ENCODE results near the gene DLX6. TPM values are rescaled to one million over a fixed set of nuclear protein-coding genes. Genes with fewer than 3 reads are reported as not detected.

Gene DLX6
- total and polyA plus RNA-seq, 2 of the 8 experiments (the other 6 are each of a cell fraction or from before 2014, with no cell fraction given), result not detected

DNA sequence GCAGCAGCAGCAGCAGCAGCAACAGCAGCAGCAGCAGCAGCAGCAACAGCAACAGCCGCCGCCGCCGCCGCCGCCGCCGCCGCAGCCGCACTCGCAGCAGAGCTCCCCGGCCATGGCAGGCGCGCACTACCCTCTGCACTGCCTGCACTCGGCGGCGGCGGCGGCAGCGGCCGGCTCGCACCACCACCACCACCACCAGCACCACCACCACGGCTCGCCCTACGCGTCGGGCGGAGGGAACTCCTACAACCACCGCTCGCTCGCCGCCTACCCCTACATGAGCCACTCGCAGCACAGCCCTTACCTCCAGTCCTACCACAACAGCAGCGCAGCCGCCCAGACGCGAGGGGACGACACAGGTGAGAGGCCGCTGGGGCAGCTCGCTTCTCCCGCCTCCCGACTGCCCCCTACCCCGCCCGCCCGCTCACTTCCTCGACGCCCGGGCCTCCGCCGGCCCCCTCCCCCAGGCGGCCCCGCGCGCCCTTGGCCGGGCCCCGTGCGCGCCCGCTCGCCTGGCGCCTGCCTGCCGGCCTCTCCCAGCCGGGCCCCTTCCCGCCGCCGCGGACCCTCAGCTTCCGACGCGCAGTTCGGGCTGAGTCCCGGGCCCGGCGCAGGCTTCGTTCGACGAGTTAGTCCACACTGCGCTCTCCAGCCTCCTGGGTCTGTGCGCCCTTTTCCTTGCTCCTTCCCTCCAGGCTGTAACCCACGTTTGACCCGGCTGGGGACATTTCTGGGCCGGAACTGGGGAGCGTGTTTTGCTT, 882 bp downstream of the DLX6 start (continued):
- TF ChIP-seq RXRA (IDR thresholded peaks at IDR 0.05; ENCODE audit: insufficient read depth, low read depth, low read length) (no peak), PHF8 (conservative IDR thresholded peaks at IDR 0.05; ENCODE audit: low read depth, low read length) (0 out of 2 replicates have a peak, but pooled peaks have one; percentile 4), SIRT6 (IDR thresholded peaks at IDR 0.05; ENCODE audit: low read length) (no peak), CREB1 (IDR thresholded peaks at IDR 0.05) (0 out of 2 replicates have a peak, but pooled peaks have one; percentile 47), RAD21 (IDR thresholded peaks at IDR 0.05 in 1 of 2, conservative IDR thresholded peaks at IDR 0.05 in 1 of 2; ENCODE audit: low read depth in 2 of 2, low read length in 2 of 2) (no peak), HDAC2 (IDR thresholded peaks at IDR 0.05; ENCODE audit: borderline replicate concordance in 1 of 2, low read depth in 2 of 2, low read length in 2 of 2) (peak in 1 of 2 experiments; percentile 69; a peak in 1 of 4 replicates), ASH2L (IDR thresholded peaks at IDR 0.05; ENCODE audit: low read length) (peak; percentile 35), POLR2AphosphoS5 (IDR thresholded peaks at IDR 0.05; ENCODE audit: low read depth, low read length) (no peak), SRF (IDR thresholded peaks at IDR 0.05; ENCODE audit: low read depth, low read length) (no peak), BACH1 (IDR thresholded peaks at IDR 0.05; ENCODE audit: low read length) (0 out of 2 replicates have a peak, but pooled peaks have one; percentile 9), POLR2A (IDR thresholded peaks at IDR 0.05; ENCODE audit: control extremely low read depth in 1 of 2, low read depth in 2 of 2, low read length in 2 of 2) (no peak), KDM4A (IDR thresholded peaks at IDR 0.05; ENCODE audit: low read depth, low read length, severe bottlenecking) (peak; percentile 67), FOSL1 (IDR thresholded peaks at IDR 0.05; ENCODE audit: insufficient read depth, low read depth, low read length) (no peak), EZH2 (IDR thresholded peaks at IDR 0.05; ENCODE audit: low read depth, low read length, severe bottlenecking) (no peak), BCL11A (IDR thresholded peaks at IDR 0.05; ENCODE audit: low read depth in 2 of 2, low read length in 2 of 2) (no peak), CHD1 (IDR thresholded peaks at IDR 0.05; ENCODE audit: low read depth, low read length) (no peak), CBX5 (IDR thresholded peaks at IDR 0.05; ENCODE audit: low read depth, low read length) (no peak), RFX5 (IDR thresholded peaks at IDR 0.05; ENCODE audit: borderline replicate concordance, low read depth, low read length) (no peak)
- TF ChIP-seq, protein P1, sequence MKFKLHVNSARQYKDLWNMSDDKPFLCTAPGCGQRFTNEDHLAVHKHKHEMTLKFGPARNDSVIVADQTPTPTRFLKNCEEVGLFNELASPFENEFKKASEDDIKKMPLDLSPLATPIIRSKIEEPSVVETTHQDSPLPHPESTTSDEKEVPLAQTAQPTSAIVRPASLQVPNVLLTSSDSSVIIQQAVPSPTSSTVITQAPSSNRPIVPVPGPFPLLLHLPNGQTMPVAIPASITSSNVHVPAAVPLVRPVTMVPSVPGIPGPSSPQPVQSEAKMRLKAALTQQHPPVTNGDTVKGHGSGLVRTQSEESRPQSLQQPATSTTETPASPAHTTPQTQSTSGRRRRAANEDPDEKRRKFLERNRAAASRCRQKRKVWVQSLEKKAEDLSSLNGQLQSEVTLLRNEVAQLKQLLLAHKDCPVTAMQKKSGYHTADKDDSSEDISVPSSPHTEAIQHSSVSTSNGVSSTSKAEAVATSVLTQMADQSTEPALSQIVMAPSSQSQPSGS (IDR thresholded peaks at IDR 0.05; ENCODE audit: low read length), result no peak
